ENCODE data around the gene CCDC88A. TPM values are rescaled to one million over a fixed set of nuclear protein-coding genes. Genes with fewer than 3 reads are reported as not detected.
"Not testable (repeated sequence)": the region's sequence is repeated elsewhere in the genome, so short reads cannot be mapped to it uniquely, and the experiment has no call there.

The CCDC88A gene
- total RNA-seq, 2 donors from 2014 or later, result 15.1 to 49.4 TPM

GRCh38 chr2:55282110-55282917 lies 137.3 kb downstream of the CCDC88A start:
- DNase-seq (ENCODE audit: low spot score), result peak; percentile 95
- H3K4me3 Mint-ChIP-seq, result peak overlapping the region; percentile 96
- ATAC-seq, result peak; percentile 100
- H3K27me3 Mint-ChIP-seq, result no peaks in the 10 kb centered on the region
- H3K27ac Mint-ChIP-seq, result peak overlapping the region; percentile 85 to 96
- peaks cover 13% of the 10 kb centered on the region in 2 donors for H3K4me1 Mint-ChIP-seq (ENCODE audit: low read depth in 2 of 2)
- no peaks in the 10 kb centered on the region for H3K9me3 Mint-ChIP-seq
- H3K36me3 Mint-ChIP-seq, result no peaks in the 10 kb centered on the region

- not testable (repeated sequence) for H3K27me3 Mint-ChIP-seq; H3K9me3 Mint-ChIP-seq; DNase-seq (ENCODE audit: low spot score); H3K36me3 Mint-ChIP-seq; ATAC-seq
- peak overlapping the region; percentile 85 to 96 for H3K27ac Mint-ChIP-seq
- H3K4me1 Mint-ChIP-seq (ENCODE audit: low read depth in 2 of 2), result peaks cover 9 to 13% of the 10 kb centered on the region in 2 donors
- H3K4me3 Mint-ChIP-seq, result peak overlapping the region; percentile 67
These were observed 138.7 kb downstream of the CCDC88A start for GRCh38 chr2:55280851-55281546.

- not testable (repeated sequence) for H3K27ac Mint-ChIP-seq; H3K27me3 Mint-ChIP-seq; H3K36me3 Mint-ChIP-seq; H3K4me3 Mint-ChIP-seq; H3K9me3 Mint-ChIP-seq; DNase-seq (ENCODE audit: low spot score); ATAC-seq
- peaks cover 9 to 13% of the 10 kb centered on the region in 2 donors for H3K4me1 Mint-ChIP-seq (ENCODE audit: low read depth in 2 of 2)
These were observed 139.7 kb downstream of the CCDC88A start for GRCh38 chr2:55279859-55280424.

GRCh38 chr2:55279214-55279835 lies 140.3 kb downstream of the CCDC88A start:
- not testable (repeated sequence) for ATAC-seq; DNase-seq (ENCODE audit: low spot score); H3K4me3 Mint-ChIP-seq; H3K36me3 Mint-ChIP-seq; H3K27me3 Mint-ChIP-seq; H3K27ac Mint-ChIP-seq; H3K9me3 Mint-ChIP-seq
- H3K4me1 Mint-ChIP-seq (ENCODE audit: low read depth in 2 of 2), result peaks cover 9 to 13% of the 10 kb centered on the region in 2 donors

GRCh38 chr2:55277310-55277709 lies 142.3 kb downstream of the CCDC88A start:
- Mint-ChIP-seq H3K4me1 (ENCODE audit: low read depth in 2 of 2) (peaks cover 3 to 6% of the 10 kb centered on the region in 2 donors), H3K9me3 (no peaks in the 10 kb centered on the region), H3K27ac (no peak overlapping the region), H3K4me3 (no peak overlapping the region), H3K27me3 (no peaks in the 10 kb centered on the region), H3K36me3 (no peaks in the 10 kb centered on the region)
- DNase-seq (ENCODE audit: low spot score) (no peak), ATAC-seq (no peak)

- H3K4me1 Mint-ChIP-seq (ENCODE audit: low read depth in 2 of 2); DNase-seq (ENCODE audit: low spot score); ATAC-seq; H3K36me3 Mint-ChIP-seq; H3K4me3 Mint-ChIP-seq; H3K9me3 Mint-ChIP-seq; H3K27me3 Mint-ChIP-seq: not testable (repeated sequence)
- H3K27ac Mint-ChIP-seq, result peak overlapping the region in 1 of 2 donors; percentile 43
These were observed 145.3 kb downstream of the CCDC88A start for GRCh38 chr2:55274346-55274745.

- peaks cover 14 to 16% of the 10 kb centered on the region in 2 donors for H3K4me1 Mint-ChIP-seq (ENCODE audit: low read depth in 2 of 2)
- peak overlapping the region; percentile 89 to 97 for H3K27ac Mint-ChIP-seq
- DNase-seq (ENCODE audit: low spot score), result no peak
- peak overlapping the region; percentile 95 for H3K4me3 Mint-ChIP-seq
- no peaks in the 10 kb centered on the region for H3K9me3 Mint-ChIP-seq
- H3K27me3 Mint-ChIP-seq, result no peaks in the 10 kb centered on the region
- peaks cover 1% of the 10 kb centered on the region for H3K36me3 Mint-ChIP-seq
- ATAC-seq, result no peak
These were observed 150.0 kb downstream of the CCDC88A start for GRCh38 chr2:55269645-55269990.

- Mint-ChIP-seq H3K9me3 (no peaks in the 10 kb centered on the region), H3K27ac (peak within 1 kb of the TSS; percentile 89 to 97), H3K36me3 (peaks cover 7% of the 10 kb centered on the region), H3K4me3 (peak within 1 kb of the TSS; percentile 95), H3K27me3 (no peaks in the 10 kb centered on the region), H3K4me1 (ENCODE audit: low read depth in 2 of 2) (peaks cover 14 to 16% of the 10 kb centered on the region in 2 donors)
- DNase-seq (ENCODE audit: low spot score) (peak; percentile 98), ATAC-seq (peak; percentile 99)
These were observed 150.6 kb downstream of the CCDC88A start, which contains the start of gene MTIF2 for GRCh38 chr2:55268907-55269644. Gene MTIF2, minus strand, starts transcription at chr2:55269231. Its CDS starts 5,373 bp downstream, at chr2:55263858.

GRCh38 chr2:55268288-55268906 lies 151.3 kb downstream of the CCDC88A start:
- no peak for ATAC-seq
- no peak for DNase-seq (ENCODE audit: low spot score)
- H3K4me3 Mint-ChIP-seq, result peak overlapping the region; percentile 95
- H3K27me3 Mint-ChIP-seq, result no peaks in the 10 kb centered on the region
- peak overlapping the region; percentile 89 to 97 for H3K27ac Mint-ChIP-seq
- peaks cover 8% of the 10 kb centered on the region for H3K36me3 Mint-ChIP-seq
- H3K4me1 Mint-ChIP-seq (ENCODE audit: low read depth in 2 of 2), result peaks cover 14 to 16% of the 10 kb centered on the region in 2 donors
- H3K9me3 Mint-ChIP-seq, result no peaks in the 10 kb centered on the region

GRCh38 chr2:55259586-55259985 lies 160.1 kb downstream of the CCDC88A start:
- not testable (repeated sequence) for DNase-seq (ENCODE audit: low spot score); H3K9me3 Mint-ChIP-seq; ATAC-seq; H3K4me1 Mint-ChIP-seq (ENCODE audit: low read depth in 2 of 2); H3K4me3 Mint-ChIP-seq; H3K27ac Mint-ChIP-seq; H3K27me3 Mint-ChIP-seq
- H3K36me3 Mint-ChIP-seq, result peaks cover 15% of the 10 kb centered on the region

- Mint-ChIP-seq H3K4me3 (no peak overlapping the region), H3K27me3 (no peaks in the 10 kb centered on the region), H3K4me1 (ENCODE audit: low read depth in 2 of 2) (no peaks in the 10 kb centered on the region), H3K27ac (no peak overlapping the region), H3K9me3 (no peaks in the 10 kb centered on the region), H3K36me3 (peaks cover 9% of the 10 kb centered on the region)
- DNase-seq (ENCODE audit: low spot score) (no peak), ATAC-seq (no peak)
These were observed 166.8 kb downstream of the CCDC88A start for GRCh38 chr2:55252832-55253231.

GRCh38 chr2:55247025-55247424 lies 172.6 kb downstream of the CCDC88A start:
- Mint-ChIP-seq H3K9me3 (no peaks in the 10 kb centered on the region), H3K36me3 (peaks cover 5% of the 10 kb centered on the region), H3K27ac (no peak overlapping the region), H3K27me3 (no peaks in the 10 kb centered on the region), H3K4me3 (no peak overlapping the region), H3K4me1 (ENCODE audit: low read depth in 2 of 2) (no peaks in the 10 kb centered on the region)
- DNase-seq (ENCODE audit: low spot score) (no peak), ATAC-seq (no peak)

- no peak for DNase-seq (ENCODE audit: low spot score)
- H3K9me3 Mint-ChIP-seq, result no peaks in the 10 kb centered on the region
- H3K27ac Mint-ChIP-seq, result no peak overlapping the region
- no peak overlapping the region for H3K4me3 Mint-ChIP-seq
- ATAC-seq, result no peak
- H3K4me1 Mint-ChIP-seq (ENCODE audit: low read depth in 2 of 2), result no peaks in the 10 kb centered on the region
- peaks cover 5% of the 10 kb centered on the region for H3K36me3 Mint-ChIP-seq
- H3K27me3 Mint-ChIP-seq, result no peaks in the 10 kb centered on the region
These were observed 174.2 kb downstream of the CCDC88A start for GRCh38 chr2:55245411-55245810.

All from natural killer cell treated with Interleukin-12 subunit alpha and Interleukin-12 subunit beta and Interleukin-15 and Interleukin-18, amount 100 ng/mL, for 72 hours (primary cell).